Endodermal cell (in vitro differentiated cells): ENCODE results near the gene SEC14L3. TPM values are rescaled to one million over a fixed set of nuclear protein-coding genes. Genes with fewer than 3 reads are reported as not detected.
"Not testable (repeated sequence)": the region's sequence is repeated elsewhere in the genome, so short reads cannot be mapped to it uniquely, and the experiment has no call there.

ENCODE experiments used
- DNase-seq: peaks from one replicate; pipeline ENCODE4 v3.0.0-alpha.2; 2017
- H3K27ac ChIP-seq: 2 replicates; pipeline ENCODE4 v1.5.1; 2013; ENCODE audit warnings: mild to moderate bottlenecking, low read depth, low read length, moderate library complexity
- H3K27me3 ChIP-seq: 2 replicates; pipeline ENCODE4 v1.6.1; 2013; ENCODE audit warnings: mild to moderate bottlenecking, low read length, moderate library complexity; ENCODE audit not compliant: insufficient read depth, control insufficient read depth, poor library complexity, severe bottlenecking
- H3K36me3 ChIP-seq: 2 replicates; pipeline ENCODE4 v1.7.0; 2013; ENCODE audit warnings: mild to moderate bottlenecking, low read length, moderate library complexity; ENCODE audit not compliant: control insufficient read depth, insufficient read depth
- H3K4me1 ChIP-seq: one replicate; pipeline ENCODE4 v1.7.0; 2013; ENCODE audit warnings: low read length; ENCODE audit not compliant: control insufficient read depth, insufficient read depth
- H3K4me3 ChIP-seq: 2 replicates; pipeline ENCODE4 v1.5.1; 2013; ENCODE audit warnings: mild to moderate bottlenecking, low read length, moderate library complexity
- H3K9ac ChIP-seq: 2 replicates; pipeline ENCODE4 v1.6.1; 2013; ENCODE audit warnings: mild to moderate bottlenecking, low read length, moderate library complexity; ENCODE audit not compliant: poor library complexity, severe bottlenecking; ENCODE audit errors: extremely low read depth
- H3K9me3 ChIP-seq: 2 replicates; pipeline ENCODE4 v1.6.1; 2013; ENCODE audit warnings: mild to moderate bottlenecking, low read length, moderate library complexity; ENCODE audit not compliant: control insufficient read depth
- H3K27ac Mint-ChIP-seq: 2 replicates; pipeline ENCODE4 v1.8.0; 2020; ENCODE audit warnings: mixed read lengths
- H3K27me3 Mint-ChIP-seq: 2 replicates; pipeline ENCODE4 v1.8.0; 2021; ENCODE audit warnings: mild to moderate bottlenecking, mixed read lengths; ENCODE audit not compliant: insufficient read depth
- H3K36me3 Mint-ChIP-seq: 2 replicates; pipeline ENCODE4 v1.8.0; 2020; ENCODE audit warnings: low read depth, mixed read lengths
- H3K4me1 Mint-ChIP-seq: 2 replicates; pipeline ENCODE4 v1.8.0; 2020; ENCODE audit warnings: mixed read lengths
- H3K4me3 Mint-ChIP-seq: 2 replicates; pipeline ENCODE4 v1.8.0; 2020; ENCODE audit warnings: mild to moderate bottlenecking, moderate library complexity, mixed read lengths
- H3K9me3 Mint-ChIP-seq: 2 replicates; pipeline ENCODE4 v1.8.0; 2020; ENCODE audit warnings: mild to moderate bottlenecking, mixed read lengths
- CTCF ChIP-seq: fragments of 200-600 bp; sonication (generic); conservative IDR thresholded peaks from 2 replicates; pipeline ENCODE4 v1.5.0; 2021; ENCODE audit warnings: antibody characterized with exemption, mild to moderate bottlenecking
- WGBS, 2 experiments: methylation state at CpG; one replicate each; pipeline versions ENCODE4 v1.1.5 to v1.1.7; 2013; ENCODE audit warnings: missing lambda C conversion rate in 2 of 2, mixed read lengths in 1 of 2; ENCODE audit not compliant: insufficient coverage in 1 of 2, insufficient read length in 1 of 2; 5-methylcytosine and 5-hydroxymethylcytosine counted together
- total RNA-seq, 2 donors: library from RNA; stranded (reverse); fragmentation: NEBNext Ultra II Directional in 1 of 2; extraction: Animal tissue kit (Norgen Biotek cat#: 25700) in 1 of 2; gene quantifications; 2 replicates in 1 of 2; 3 replicates in 1 of 2; pipeline ENCODE4 v1.2.1, GENCODE V29; 2021

The SEC14L3 gene
- total RNA-seq, 2 donors from 2014 or later = not detected

GRCh38 chr22:30470655-30471054, 1.2 kb downstream of the SEC14L3 start:
- Mint-ChIP-seq H3K4me3 (no peak overlapping the region), H3K27ac (no peak overlapping the region), H3K9me3 (no peaks in the 10 kb centered on the region), H3K4me1 (no peaks in the 10 kb centered on the region), H3K27me3 (peaks cover 31% of the 10 kb centered on the region), H3K36me3 (no peaks in the 10 kb centered on the region)
- H3K9me3 ChIP-seq = no peaks in the 10 kb centered on the region
- no peak overlapping the region for H3K4me3 ChIP-seq
- no peaks in the 10 kb centered on the region for H3K4me1 ChIP-seq
- H3K36me3 ChIP-seq = no peaks in the 10 kb centered on the region
- H3K27ac ChIP-seq = no peak overlapping the region
- no peak for DNase-seq
- H3K9ac ChIP-seq = no peak overlapping the region
- WGBS, 2 experiments = 71 to 92% methylated on average over 2 of the region's 2 CpGs
- H3K27me3 ChIP-seq = peaks cover 13% of the 10 kb centered on the region
- TF ChIP-seq CTCF = no peak

GRCh38 chr22:30469165-30469564, 2.7 kb downstream of the SEC14L3 start:
- Mint-ChIP-seq H3K27me3 (peaks cover 40% of the 10 kb centered on the region), H3K4me3 (no peak overlapping the region), H3K4me1 (no peaks in the 10 kb centered on the region), H3K9me3 (no peaks in the 10 kb centered on the region), H3K36me3 (no peaks in the 10 kb centered on the region), H3K27ac (no peak overlapping the region)
- no peak for TF ChIP-seq CTCF
- Histone ChIP-seq H3K36me3 (no peaks in the 10 kb centered on the region), H3K4me3 (no peak overlapping the region), H3K27ac (no peak overlapping the region), H3K9me3 (no peaks in the 10 kb centered on the region), H3K9ac (no peak overlapping the region), H3K4me1 (no peaks in the 10 kb centered on the region), H3K27me3 (peaks cover 26% of the 10 kb centered on the region)
- WGBS, 2 experiments = 38 to 45% methylated on average over 2 of the region's 2 CpGs
- DNase-seq = no peak

GRCh38 chr22:30460555-30460954, 11.3 kb downstream of the SEC14L3 start:
- not testable (repeated sequence) for H3K36me3 ChIP-seq, H3K4me1 Mint-ChIP-seq
- WGBS, 2 experiments = 86 to 94% methylated on average over 3 to 5 of the region's 6 CpGs

GRCh38 chr22:30460147-30460546, 11.7 kb downstream of the SEC14L3 start:
- DNase-seq = no peak
- Histone ChIP-seq H3K4me3 (no peak overlapping the region), H3K9me3 (no peaks in the 10 kb centered on the region), H3K27me3 (peaks cover 9% of the 10 kb centered on the region), H3K36me3 (no peaks in the 10 kb centered on the region), H3K4me1 (no peaks in the 10 kb centered on the region), H3K27ac (no peak overlapping the region), H3K9ac (no peak overlapping the region)
- WGBS, 2 experiments = 83 to 86% methylated on average over 1 to 4 of the region's 4 CpGs
- Mint-ChIP-seq H3K9me3 (no peaks in the 10 kb centered on the region), H3K4me3 (no peak overlapping the region), H3K4me1 (no peaks in the 10 kb centered on the region), H3K36me3 (no peaks in the 10 kb centered on the region), H3K27me3 (peaks cover 13% of the 10 kb centered on the region), H3K27ac (no peak overlapping the region)
- no peak for TF ChIP-seq CTCF

More at GRCh38 chr22:30460555-30460954, 11.3 kb downstream of the SEC14L3 start:
- not testable (repeated sequence) for H3K9me3 ChIP-seq, H3K4me1 ChIP-seq, H3K4me3 Mint-ChIP-seq, H3K27ac Mint-ChIP-seq, H3K9me3 Mint-ChIP-seq, DNase-seq, H3K9ac ChIP-seq, H3K4me3 ChIP-seq, H3K27ac ChIP-seq, H3K36me3 Mint-ChIP-seq
- H3K27me3 ChIP-seq = peaks cover 12% of the 10 kb centered on the region
- H3K27me3 Mint-ChIP-seq = peaks cover 15% of the 10 kb centered on the region
